HEK293 (cell line): ENCODE results near the gene RIPOR3.

Experiments
- BCL11A ChIP-seq: fragments of 450-650 bp; formaldehyde crosslinking; IDR thresholded peaks from 2 replicates; pipeline ENCODE4 v1.5.1; 2016; ENCODE audit warnings: low read depth, missing biosample characterization, missing genetic modification characterization
- GFI1B ChIP-seq: fragments of 450-650 bp; formaldehyde crosslinking; IDR thresholded peaks from 2 replicates; pipeline ENCODE4 v1.5.1; 2016; ENCODE audit warnings: missing biosample characterization, missing genetic modification characterization
- KLF7 ChIP-seq: fragments of 450-650 bp; formaldehyde crosslinking; IDR thresholded peaks from 2 replicates; pipeline ENCODE4 v1.5.1; 2016; ENCODE audit warnings: missing biosample characterization, missing genetic modification characterization, borderline replicate concordance
- MYNN ChIP-seq: fragments of 450-650 bp; formaldehyde crosslinking; IDR thresholded peaks from 2 replicates; pipeline ENCODE4 v1.5.1; 2016; ENCODE audit warnings: missing biosample characterization, missing genetic modification characterization, borderline replicate concordance
- OSR2 ChIP-seq: fragments of 450-650 bp; formaldehyde crosslinking; IDR thresholded peaks from 2 replicates; pipeline ENCODE4 v1.5.1; 2016; ENCODE audit warnings: missing biosample characterization, missing genetic modification characterization
- TRIM28 ChIP-seq: IDR thresholded peaks from 2 replicates; pipeline ENCODE4 v1.6.1; 2011; ENCODE audit warnings: low read length, control low read depth, borderline replicate concordance
- ZBTB10 ChIP-seq: fragments of 450-650 bp; formaldehyde crosslinking; IDR thresholded peaks from 2 replicates; pipeline ENCODE4 v1.5.1; 2016; ENCODE audit warnings: missing biosample characterization, missing genetic modification characterization
- ZBTB11 ChIP-seq: fragments of 450-650 bp; formaldehyde crosslinking; conservative IDR thresholded peaks from 2 replicates; pipeline ENCODE4 v1.5.1; 2016; ENCODE audit warnings: low read depth, missing biosample characterization, missing genetic modification characterization
- ZBTB48 ChIP-seq: fragments of 450-650 bp; formaldehyde crosslinking; IDR thresholded peaks from 2 replicates; pipeline ENCODE4 v1.5.1; 2016; ENCODE audit warnings: missing biosample characterization, missing genetic modification characterization
- ZEB2 ChIP-seq: fragments of 450-650 bp; formaldehyde crosslinking; IDR thresholded peaks from 2 replicates; pipeline ENCODE4 v1.5.1; 2016; ENCODE audit warnings: missing biosample characterization, missing genetic modification characterization
- ZNF114 ChIP-seq: fragments of 450-650 bp; formaldehyde crosslinking; IDR thresholded peaks from 2 replicates; pipeline ENCODE4 v1.5.0; 2017; ENCODE audit warnings: missing biosample characterization, missing genetic modification characterization
- ZNF16 ChIP-seq: fragments of 450-650 bp; formaldehyde crosslinking; IDR thresholded peaks from 2 replicates; pipeline ENCODE4 v1.5.1; 2016; ENCODE audit warnings: low read depth, missing biosample characterization, missing genetic modification characterization
- ZNF280D ChIP-seq: fragments of 450-650 bp; formaldehyde crosslinking; IDR thresholded peaks from 2 replicates; pipeline ENCODE4 v1.5.1; 2016; ENCODE audit warnings: missing biosample characterization, missing genetic modification characterization
- ZNF362 ChIP-seq: fragments of 450-650 bp; formaldehyde crosslinking; IDR thresholded peaks from 2 replicates; pipeline ENCODE4 v1.5.1; 2016; ENCODE audit warnings: missing biosample characterization, missing genetic modification characterization
- ZNF501 ChIP-seq: fragments of 450-650 bp; formaldehyde crosslinking; IDR thresholded peaks from 2 replicates; pipeline ENCODE4 v1.5.1; 2016; ENCODE audit warnings: missing biosample characterization, missing genetic modification characterization
- ZNF513 ChIP-seq: fragments of 450-650 bp; IDR thresholded peaks from 2 replicates; pipeline ENCODE4 v1.5.1; 2018; ENCODE audit warnings: missing biosample characterization, missing genetic modification characterization
- ZNF514 ChIP-seq: fragments of 450-650 bp; formaldehyde crosslinking; IDR thresholded peaks from 2 replicates; pipeline ENCODE4 v1.5.1; 2016; ENCODE audit warnings: missing biosample characterization, missing genetic modification characterization
- ZNF596 ChIP-seq: fragments of 450-650 bp; IDR thresholded peaks from 2 replicates; pipeline ENCODE4 v1.5.0; 2018; ENCODE audit warnings: missing biosample characterization, mild to moderate bottlenecking, missing genetic modification characterization, moderate library complexity
- ZNF664 ChIP-seq: fragments of 450-650 bp; formaldehyde crosslinking; IDR thresholded peaks from 2 replicates; pipeline ENCODE4 v1.5.1; 2016; ENCODE audit warnings: missing biosample characterization, missing genetic modification characterization
- ZNF692 ChIP-seq: fragments of 450-650 bp; formaldehyde crosslinking; IDR thresholded peaks from 2 replicates; pipeline ENCODE4 v1.5.1; 2016; ENCODE audit warnings: missing biosample characterization, missing genetic modification characterization
- ZNF707 ChIP-seq: fragments of 450-650 bp; formaldehyde crosslinking; IDR thresholded peaks from 2 replicates; pipeline ENCODE4 v1.5.1; 2016; ENCODE audit warnings: missing biosample characterization, missing genetic modification characterization
- ZNF837 ChIP-seq: fragments of 450-650 bp; formaldehyde crosslinking; IDR thresholded peaks from 2 replicates; pipeline ENCODE4 v1.5.1; 2016; ENCODE audit warnings: missing biosample characterization, missing genetic modification characterization
- ZSCAN4 ChIP-seq: fragments of 450-650 bp; formaldehyde crosslinking; IDR thresholded peaks from 2 replicates; pipeline ENCODE4 v1.5.1; 2017; ENCODE audit warnings: missing biosample characterization, missing genetic modification characterization
- ZXDB ChIP-seq: fragments of 450-650 bp; formaldehyde crosslinking; IDR thresholded peaks from 2 replicates; pipeline ENCODE4 v1.5.1; 2016; ENCODE audit warnings: missing biosample characterization, missing genetic modification characterization

Gene RIPOR3

GRCh38 chr20:50731055-50731929, 40.0 kb upstream of the RIPOR3 start, which contains the start of gene PARD6B (continued):
- TF ChIP-seq GFI1B (tag by site-specific recombination) (no peak), ZNF514 (no peak), ZNF114 (tag by site-specific recombination) (no peak), ZNF16 (no peak), MYNN (tag by site-specific recombination) (no peak), ZNF664 (tag by site-specific recombination) (no peak), ZBTB10 (tag by site-specific recombination) (no peak), ZNF280D (tag by site-specific recombination) (no peak), TRIM28 (no peak), ZSCAN4 (tag by site-specific recombination) (no peak), BCL11A (tag by site-specific recombination) (no peak), ZNF501 (no peak), ZNF362 (tag by site-specific recombination) (no peak), ZNF837 (tag by site-specific recombination) (no peak), ZBTB11 (peak; percentile 89), ZBTB48 (tag by site-specific recombination) (peak; percentile 43; the same call in 1 of the 2 replicates), ZXDB (tag by site-specific recombination) (0 out of 2 replicates have a peak, but pooled peaks have one; percentile 30), ZNF513 (tag by site-specific recombination) (no peak), OSR2 (tag by site-specific recombination) (no peak), ZNF707 (tag by site-specific recombination) (no peak), ZNF596 (tag by site-specific recombination) (no peak), ZEB2 (tag by site-specific recombination) (peak; percentile 99), KLF7 (tag by site-specific recombination) (no peak), ZNF692 (tag by site-specific recombination) (no peak; the same call in 1 of the 2 replicates)
